Measurements from ENCODE around the gene SFMBT1. TPM values are rescaled to one million over a fixed set of nuclear protein-coding genes. Genes with fewer than 3 reads are reported as not detected.

Gene SFMBT1
- total RNA-seq, 1 donor from 2014 or later = 5.8 TPM

DNA sequence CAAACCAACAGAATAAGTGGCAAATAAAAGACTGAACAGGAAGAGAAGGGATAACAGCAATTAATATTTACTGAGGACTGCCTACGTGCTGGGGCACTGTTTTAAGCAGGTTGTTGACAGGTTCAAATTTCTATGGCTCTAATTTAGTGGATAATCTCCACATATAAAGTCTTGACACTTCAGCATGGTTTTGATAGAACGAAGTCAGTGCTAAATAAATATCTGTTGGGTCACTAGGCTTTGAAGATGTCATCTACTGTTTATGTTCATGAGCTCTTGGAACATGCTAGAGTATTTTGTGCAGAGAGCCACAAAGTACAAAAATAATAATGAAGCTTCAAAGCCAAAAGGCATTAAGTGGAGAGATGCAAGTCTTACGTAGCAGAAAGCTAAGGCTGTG, 74.0 kb downstream of the SFMBT1 start:
- Mint-ChIP-seq H3K4me1 (ENCODE audit: unreplicated experiment) (no peaks in the 10 kb centered on the region), H3K27me3 (ENCODE audit: unreplicated experiment) (peaks cover 1% of the 10 kb centered on the region), H3K36me3 (ENCODE audit: low read depth, unreplicated experiment) (no peaks in the 10 kb centered on the region), H3K9me3 (ENCODE audit: unreplicated experiment) (no peaks in the 10 kb centered on the region), H3K27ac (ENCODE audit: unreplicated experiment) (no peak overlapping the region), H3K4me3 (ENCODE audit: unreplicated experiment) (no peak overlapping the region)
- TF ChIP-seq, protein P1, sequence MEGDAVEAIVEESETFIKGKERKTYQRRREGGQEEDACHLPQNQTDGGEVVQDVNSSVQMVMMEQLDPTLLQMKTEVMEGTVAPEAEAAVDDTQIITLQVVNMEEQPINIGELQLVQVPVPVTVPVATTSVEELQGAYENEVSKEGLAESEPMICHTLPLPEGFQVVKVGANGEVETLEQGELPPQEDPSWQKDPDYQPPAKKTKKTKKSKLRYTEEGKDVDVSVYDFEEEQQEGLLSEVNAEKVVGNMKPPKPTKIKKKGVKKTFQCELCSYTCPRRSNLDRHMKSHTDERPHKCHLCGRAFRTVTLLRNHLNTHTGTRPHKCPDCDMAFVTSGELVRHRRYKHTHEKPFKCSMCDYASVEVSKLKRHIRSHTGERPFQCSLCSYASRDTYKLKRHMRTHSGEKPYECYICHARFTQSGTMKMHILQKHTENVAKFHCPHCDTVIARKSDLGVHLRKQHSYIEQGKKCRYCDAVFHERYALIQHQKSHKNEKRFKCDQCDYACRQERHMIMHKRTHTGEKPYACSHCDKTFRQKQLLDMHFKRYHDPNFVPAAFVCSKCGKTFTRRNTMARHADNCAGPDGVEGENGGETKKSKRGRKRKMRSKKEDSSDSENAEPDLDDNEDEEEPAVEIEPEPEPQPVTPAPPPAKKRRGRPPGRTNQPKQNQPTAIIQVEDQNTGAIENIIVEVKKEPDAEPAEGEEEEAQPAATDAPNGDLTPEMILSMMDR (IDR thresholded peaks at IDR 0.05; ENCODE audit: unreplicated experiment) = no peak
- DNase-seq (ENCODE audit: low spot score) = no peak

GRCh38 chr3:52967398-52967797, 78.5 kb downstream of the SFMBT1 start:
- Mint-ChIP-seq H3K4me3 (ENCODE audit: unreplicated experiment) (no peak overlapping the region), H3K27ac (ENCODE audit: unreplicated experiment) (no peak overlapping the region), H3K27me3 (ENCODE audit: unreplicated experiment) (peaks cover 1% of the 10 kb centered on the region), H3K4me1 (ENCODE audit: unreplicated experiment) (no peaks in the 10 kb centered on the region), H3K36me3 (ENCODE audit: low read depth, unreplicated experiment) (no peaks in the 10 kb centered on the region), H3K9me3 (ENCODE audit: unreplicated experiment) (no peaks in the 10 kb centered on the region)
- no peak for DNase-seq (ENCODE audit: low spot score)
- TF ChIP-seq, protein P1 (IDR thresholded peaks at IDR 0.05; ENCODE audit: unreplicated experiment) = no peak

- no peak for DNase-seq (ENCODE audit: low spot score)
- peaks cover 1% of the 10 kb centered on the region for H3K27me3 Mint-ChIP-seq (ENCODE audit: unreplicated experiment)
- no peaks in the 10 kb centered on the region for H3K36me3 Mint-ChIP-seq (ENCODE audit: low read depth, unreplicated experiment)
- TF ChIP-seq, protein P1 (IDR thresholded peaks at IDR 0.05; ENCODE audit: unreplicated experiment) = no peak
- no peak overlapping the region for H3K27ac Mint-ChIP-seq (ENCODE audit: unreplicated experiment)
- no peaks in the 10 kb centered on the region for H3K4me1 Mint-ChIP-seq (ENCODE audit: unreplicated experiment)
- H3K9me3 Mint-ChIP-seq (ENCODE audit: unreplicated experiment) = no peaks in the 10 kb centered on the region
- no peak overlapping the region for H3K4me3 Mint-ChIP-seq (ENCODE audit: unreplicated experiment)
Observed at GRCh38 chr3:52962160-52962559, 83.7 kb downstream of the SFMBT1 start.

GRCh38 chr3:52959773-52960172, 86.1 kb downstream of the SFMBT1 start:
- no peak for DNase-seq (ENCODE audit: low spot score)
- Mint-ChIP-seq H3K9me3 (ENCODE audit: unreplicated experiment) (no peaks in the 10 kb centered on the region), H3K36me3 (ENCODE audit: low read depth, unreplicated experiment) (no peaks in the 10 kb centered on the region), H3K27ac (ENCODE audit: unreplicated experiment) (no peak overlapping the region), H3K4me1 (ENCODE audit: unreplicated experiment) (no peaks in the 10 kb centered on the region), H3K27me3 (ENCODE audit: unreplicated experiment) (peaks cover 6% of the 10 kb centered on the region), H3K4me3 (ENCODE audit: unreplicated experiment) (no peak overlapping the region)
- TF ChIP-seq, protein P1 (IDR thresholded peaks at IDR 0.05; ENCODE audit: unreplicated experiment) = no peak

DNA sequence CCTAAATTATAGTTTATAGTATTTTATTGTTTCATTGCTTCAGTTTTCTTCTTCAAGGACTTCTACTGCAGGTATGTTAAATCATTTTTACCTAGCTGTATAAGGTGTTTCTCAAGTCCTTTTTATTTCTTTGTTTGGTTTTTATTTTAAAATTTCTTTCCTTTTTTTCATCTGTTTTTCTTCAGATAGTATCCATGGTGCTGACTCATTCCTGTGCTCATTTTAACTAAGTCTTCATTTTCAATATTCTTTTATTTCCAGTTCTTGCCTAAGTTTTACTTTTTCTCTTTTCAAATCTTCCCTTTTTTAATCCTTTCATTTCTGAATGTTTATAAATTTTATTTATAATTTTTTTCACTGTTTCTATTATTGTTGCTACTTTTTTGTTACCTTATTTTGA, 106.3 kb downstream of the SFMBT1 start:
- H3K36me3 Mint-ChIP-seq (ENCODE audit: low read depth, unreplicated experiment) = no peaks in the 10 kb centered on the region

More for the DNA sequence above, 106.3 kb downstream of the SFMBT1 start:
- H3K4me3 Mint-ChIP-seq (ENCODE audit: unreplicated experiment) = no peak overlapping the region
- H3K27me3 Mint-ChIP-seq (ENCODE audit: unreplicated experiment) = no peaks in the 10 kb centered on the region
- no peaks in the 10 kb centered on the region for H3K4me1 Mint-ChIP-seq (ENCODE audit: unreplicated experiment)
- no peak for DNase-seq (ENCODE audit: low spot score)
- TF ChIP-seq, protein P1 (IDR thresholded peaks at IDR 0.05; ENCODE audit: unreplicated experiment) = no peak
- H3K27ac Mint-ChIP-seq (ENCODE audit: unreplicated experiment) = no peak overlapping the region
- no peaks in the 10 kb centered on the region for H3K9me3 Mint-ChIP-seq (ENCODE audit: unreplicated experiment)

Measured in endothelial cell (in vitro differentiated cells).